GOT3 (cell line): ENCODE results near the gene KSR1.
"Not testable (repeated sequence)": the region's sequence is repeated elsewhere in the genome, so short reads cannot be mapped to it uniquely, and the experiment has no call there.

Experiments used
- DNase-seq: peaks from one replicate; lab custom pipeline; 2025; ENCODE audit warnings: mixed read lengths; lab: John Stamatoyannopoulos, UW

Gene KSR1

GRCh38 chr17:27426471-27426870, 29.8 kb upstream of the KSR1 start:
- DNase-seq: not testable (repeated sequence)

- not testable (repeated sequence) for DNase-seq
Measured at GRCh38 chr17:27427166-27427862, 28.9 kb upstream of the KSR1 start.

GRCh38 chr17:27428781-27429505, 27.3 kb upstream of the KSR1 start:
- no peak for DNase-seq

- DNase-seq: no peak
Measured at GRCh38 chr17:27429666-27430382, 26.4 kb upstream of the KSR1 start.

- no peak for DNase-seq
Measured at GRCh38 chr17:27430383-27430840, 25.8 kb upstream of the KSR1 start.

GRCh38 chr17:27430882-27431491, 25.3 kb upstream of the KSR1 start:
- DNase-seq: no peak

- no peak for DNase-seq
Measured at GRCh38 chr17:27433521-27433920, 22.7 kb upstream of the KSR1 start.

GRCh38 chr17:27435431-27436070, 20.7 kb upstream of the KSR1 start:
- not testable (repeated sequence) for DNase-seq

GRCh38 chr17:27438348-27438998, 17.8 kb upstream of the KSR1 start:
- DNase-seq: no peak

GRCh38 chr17:27439342-27439741, 16.9 kb upstream of the KSR1 start:
- DNase-seq: no peak

GRCh38 chr17:27442702-27443101, 13.5 kb upstream of the KSR1 start:
- DNase-seq: no peak

- DNase-seq: no peak
Measured at GRCh38 chr17:27443491-27443890, 12.8 kb upstream of the KSR1 start.

GRCh38 chr17:27445971-27446370, 10.3 kb upstream of the KSR1 start:
- no peak for DNase-seq

GRCh38 chr17:27446569-27447301, 9.5 kb upstream of the KSR1 start:
- no peak for DNase-seq

- DNase-seq: not testable (repeated sequence)
Measured at GRCh38 chr17:27448534-27448933, 7.7 kb upstream of the KSR1 start.

- no peak for DNase-seq
Measured at GRCh38 chr17:27449541-27449940, 6.7 kb upstream of the KSR1 start.

GRCh38 chr17:27449988-27450387, 6.3 kb upstream of the KSR1 start:
- DNase-seq: no peak

GRCh38 chr17:27450416-27450815, 5.8 kb upstream of the KSR1 start:
- no peak for DNase-seq

GRCh38 chr17:27451906-27452305, 4.3 kb upstream of the KSR1 start:
- no peak for DNase-seq

GRCh38 chr17:27452828-27453227, 3.4 kb upstream of the KSR1 start:
- no peak for DNase-seq

- no peak for DNase-seq
Measured at GRCh38 chr17:27453471-27453870, 2.8 kb upstream of the KSR1 start.
